HG02973 (cell line): ENCODE results near the gene HSCB.
"Not testable (repeated sequence)": the region's sequence is repeated elsewhere in the genome, so short reads cannot be mapped to it uniquely, and the experiment has no call there.

ENCODE experiments used
- ATAC-seq: cut with Tn5 transposase; IDR thresholded peaks from one replicate; pipeline ENCODE4 v1.9.1; 2021; ENCODE audit warnings: moderate library complexity; ENCODE audit not compliant: unreplicated experiment

The HSCB gene

DNA sequence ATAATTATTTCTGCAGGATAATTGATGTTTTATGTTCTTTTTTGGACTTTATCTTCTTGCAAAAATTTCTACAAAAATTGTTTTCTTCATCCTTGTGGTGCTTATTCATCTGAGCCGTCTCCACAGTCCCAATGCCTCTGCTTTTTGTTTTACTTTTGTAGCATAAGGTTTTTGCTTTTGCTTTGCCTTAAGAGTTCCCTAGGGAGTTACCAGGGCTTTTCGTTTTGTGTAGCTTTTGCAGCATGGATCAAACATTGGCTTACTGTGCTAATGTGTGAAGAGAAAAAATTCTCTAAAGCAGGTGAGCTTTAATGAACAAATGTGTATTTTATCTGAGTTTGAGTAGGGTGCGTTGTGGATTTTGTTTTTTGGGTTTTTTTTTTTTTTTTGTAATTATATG lies 46.8 kb downstream of the HSCB start:
- no peak for ATAC-seq

DNA sequence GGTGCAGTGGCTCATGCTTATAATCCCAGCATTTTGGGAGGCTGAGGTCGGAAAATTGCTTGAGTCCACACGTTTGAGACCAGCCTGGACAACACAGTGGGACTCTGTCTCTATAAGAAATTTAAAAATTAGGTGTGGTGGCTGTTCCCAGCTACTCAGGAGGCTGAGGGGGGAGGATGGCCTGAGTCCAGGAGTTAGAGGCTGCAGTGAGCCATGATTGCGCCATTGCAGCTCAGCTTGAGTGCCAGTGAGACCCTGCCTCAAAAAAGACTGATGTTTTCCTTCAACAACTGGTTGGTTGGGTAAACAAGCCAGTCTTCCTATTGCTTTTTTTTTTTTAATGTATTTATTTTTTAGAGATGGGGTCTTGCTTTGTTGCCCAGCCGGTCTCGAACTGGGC lies 49.3 kb downstream of the HSCB start:
- no peak for ATAC-seq

DNA sequence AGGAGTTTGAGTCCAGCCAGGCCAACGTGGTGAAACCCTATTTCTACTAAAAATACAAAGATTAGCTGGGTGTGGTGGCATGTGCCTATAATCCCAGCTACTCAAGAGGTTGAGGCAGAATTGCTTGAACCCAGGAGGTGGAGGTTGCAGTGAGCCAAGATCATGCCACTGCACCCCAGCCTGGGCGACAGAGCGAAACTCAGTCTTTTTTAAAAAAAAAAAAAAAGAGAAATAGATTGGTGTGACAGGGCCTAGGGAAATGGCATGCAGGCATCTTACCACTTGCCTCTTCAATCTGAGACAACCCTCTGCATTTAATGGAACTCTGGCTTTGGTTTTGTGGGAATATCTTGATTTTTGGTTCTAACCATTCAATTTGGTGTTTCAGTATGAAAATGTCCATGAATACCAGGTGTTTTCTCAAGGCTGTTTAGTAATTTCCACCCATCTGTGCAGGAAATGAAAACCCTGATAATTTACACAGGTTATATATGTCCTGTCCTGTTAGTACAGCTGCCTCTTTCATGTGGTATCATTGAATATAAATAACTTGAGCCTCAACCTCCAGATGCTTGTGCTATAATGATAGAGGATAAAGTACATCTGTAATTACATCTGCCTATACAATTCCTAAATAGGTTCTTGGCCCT lies 50.1 kb downstream of the HSCB start:
- no peak for ATAC-seq

DNA sequence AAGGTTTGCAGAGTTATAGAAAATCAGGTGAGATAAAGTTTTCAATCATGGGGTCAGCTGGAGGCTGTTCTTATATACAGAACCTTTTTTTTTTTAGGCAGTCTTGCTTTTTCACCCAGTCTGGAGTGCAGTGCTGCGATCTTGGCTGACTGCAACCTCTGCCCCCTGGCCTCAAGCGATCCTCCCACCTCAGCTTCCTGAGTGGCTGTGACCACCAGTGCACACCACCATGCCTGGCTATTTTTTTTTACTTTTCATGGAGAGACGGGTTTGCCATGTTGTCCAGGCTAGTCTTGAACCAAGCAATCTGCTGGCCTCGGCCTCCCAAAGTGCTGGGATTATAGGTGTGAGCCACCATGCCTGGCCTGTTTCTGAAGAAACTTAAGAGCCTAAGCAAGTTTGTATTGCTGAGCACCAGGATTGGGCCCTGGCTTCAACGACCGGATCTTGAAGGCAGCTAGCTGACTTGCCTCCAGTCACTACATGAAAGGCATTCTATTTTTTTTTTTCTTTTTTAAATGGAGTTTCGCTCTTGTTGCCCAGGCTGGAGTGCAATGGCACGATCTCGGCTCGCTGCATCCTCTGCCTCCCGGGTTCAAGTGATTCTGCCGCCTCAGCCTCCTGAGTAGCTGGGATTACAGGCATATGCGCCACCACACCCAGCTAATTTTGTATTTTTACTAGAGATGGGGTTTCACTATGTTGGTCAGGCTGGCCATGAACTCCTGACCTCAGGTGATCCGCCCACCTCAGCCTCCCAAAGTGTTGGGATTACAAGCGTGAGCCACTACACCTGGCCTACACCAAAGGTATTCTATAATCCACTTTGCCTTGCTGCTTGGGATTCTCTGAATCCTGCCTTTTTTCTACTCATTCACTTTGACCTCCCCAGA lies 50.9 kb downstream of the HSCB start:
- ATAC-seq, result no peak

DNA sequence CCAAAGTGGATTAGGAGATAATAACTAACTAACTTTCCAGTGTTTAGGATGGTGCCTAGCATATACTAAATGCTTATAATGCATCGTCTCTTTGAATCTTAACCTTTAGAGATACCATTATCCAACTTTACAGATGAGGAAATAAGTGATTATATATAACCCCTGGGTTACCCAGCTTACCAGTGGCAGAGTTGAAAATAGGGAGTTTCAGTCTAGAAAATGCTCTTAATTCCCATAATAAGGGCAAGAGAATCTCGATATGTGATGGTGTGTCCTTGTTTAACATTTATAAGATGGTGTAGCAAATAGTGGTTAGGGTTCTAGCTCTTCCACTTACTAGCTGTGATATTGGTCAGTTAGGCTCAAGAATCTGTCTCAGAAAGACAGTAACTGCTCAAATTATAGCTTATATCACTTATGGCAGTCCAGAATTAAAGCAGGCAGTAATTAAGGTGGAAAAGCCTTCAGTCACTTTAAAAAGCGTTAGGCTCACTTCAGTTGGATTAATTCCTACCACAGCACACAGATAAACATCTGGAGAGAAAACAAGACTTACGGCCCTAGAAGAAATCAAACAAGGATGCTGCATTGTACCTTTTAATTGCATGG lies 52.2 kb downstream of the HSCB start:
- no peak for ATAC-seq

DNA sequence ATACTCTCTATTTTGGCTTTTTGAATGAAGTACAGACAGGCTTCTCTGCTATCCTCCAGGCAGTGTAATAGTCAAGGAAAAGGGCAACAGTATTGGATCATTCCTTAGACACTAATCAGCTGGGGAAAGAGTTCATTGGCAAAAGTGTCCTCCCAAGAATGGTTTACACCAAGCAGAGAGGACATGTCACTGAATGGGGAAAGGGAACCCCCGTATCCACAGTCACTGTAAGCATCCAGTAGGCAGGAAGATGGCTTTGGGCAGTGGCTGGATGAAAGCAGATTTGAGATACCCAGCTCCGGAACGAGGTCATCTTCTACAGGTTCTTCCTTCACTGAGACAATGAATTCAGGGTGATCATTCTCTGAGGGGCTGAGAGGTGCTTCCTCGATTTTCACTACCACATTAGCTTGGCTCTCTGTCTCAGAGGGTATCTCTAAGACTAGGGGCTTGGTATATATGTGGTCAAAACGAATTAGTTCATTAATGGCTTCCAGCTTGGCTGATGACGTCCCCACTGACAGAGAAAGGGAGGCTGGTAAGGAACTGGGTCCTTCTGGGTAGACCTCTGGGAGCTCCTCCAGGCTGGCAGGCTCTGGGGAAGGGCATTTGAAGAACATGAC lies 53.3 kb downstream of the HSCB start:
- no peak for ATAC-seq

DNA sequence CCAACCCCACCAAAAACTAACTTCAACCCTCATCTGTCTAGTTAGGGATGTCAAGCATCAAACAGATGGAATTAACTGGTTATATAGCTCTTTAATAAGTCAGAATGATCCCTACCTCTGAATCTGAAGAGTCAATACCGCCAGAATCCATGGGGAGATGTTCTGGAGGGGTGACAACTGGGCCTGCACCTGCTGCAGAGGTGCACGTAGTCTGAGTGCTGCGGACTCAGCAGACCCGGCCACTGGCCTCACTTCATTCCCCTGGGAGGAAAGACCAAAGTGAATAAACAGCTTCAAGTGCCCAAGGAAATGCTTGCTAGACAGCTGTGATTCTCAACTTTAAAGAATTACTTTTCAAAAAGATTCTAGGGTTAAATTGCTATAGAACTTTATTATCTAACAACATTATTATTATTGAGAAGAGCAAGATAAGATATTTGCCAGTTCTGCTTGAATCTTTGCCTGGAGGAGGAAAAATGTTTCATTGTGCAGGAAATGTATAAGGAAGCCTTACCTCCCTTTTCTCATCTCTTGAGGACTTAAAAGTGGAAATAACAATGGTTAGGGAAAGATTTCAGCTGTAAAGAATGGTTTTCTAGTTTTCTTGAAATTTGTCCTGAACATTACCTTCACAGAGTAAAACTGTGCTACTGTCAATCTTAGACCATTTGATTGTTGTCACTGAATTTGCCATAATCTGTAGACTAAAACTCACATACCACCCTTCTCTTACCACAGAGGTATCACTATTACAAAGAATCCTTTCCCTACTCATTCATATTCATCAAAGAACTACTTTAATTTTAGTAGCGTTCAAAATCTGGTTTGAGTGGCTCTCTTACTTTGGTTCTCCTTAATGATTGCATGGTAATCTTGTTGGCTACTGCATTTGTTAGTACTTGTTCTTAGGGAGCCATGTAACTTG lies 54.4 kb downstream of the HSCB start:
- no peak for ATAC-seq

DNA sequence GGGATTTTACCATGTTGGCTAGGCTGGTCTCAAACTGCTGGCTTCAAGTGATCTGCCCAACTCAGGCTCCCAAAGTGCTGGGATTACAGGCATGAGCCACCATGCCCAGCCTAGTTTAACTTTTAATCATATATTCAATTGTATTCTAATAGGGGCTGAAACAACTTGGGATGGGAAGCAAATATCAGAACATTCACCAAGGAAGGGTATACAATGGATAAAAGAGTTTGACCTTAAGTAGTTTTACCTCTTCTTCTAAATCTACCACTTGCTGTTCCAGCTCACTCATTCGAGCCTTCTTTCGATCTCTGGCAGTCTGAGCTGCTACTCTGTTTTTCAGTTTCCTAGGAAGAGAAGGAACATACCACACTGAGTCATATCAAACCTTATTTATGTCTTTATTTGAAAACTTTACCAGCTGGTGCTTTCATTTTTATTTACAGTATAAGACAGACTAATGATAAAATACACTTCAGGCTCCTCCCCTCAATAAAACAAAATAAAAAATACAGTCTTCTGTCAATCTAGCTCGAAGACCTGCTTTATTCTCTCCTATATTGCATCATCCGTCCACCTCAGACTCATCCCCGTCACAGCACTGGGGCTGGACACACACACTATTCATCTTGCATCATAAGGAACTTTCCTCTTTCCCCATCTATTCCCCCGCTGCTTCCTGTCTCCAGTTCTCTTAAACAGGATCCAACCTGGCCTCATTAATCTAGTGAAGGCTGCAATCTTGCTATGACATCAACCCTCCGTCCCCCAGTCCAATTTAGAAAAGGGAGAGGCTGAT lies 57.2 kb downstream of the HSCB start:
- no peak for ATAC-seq

DNA sequence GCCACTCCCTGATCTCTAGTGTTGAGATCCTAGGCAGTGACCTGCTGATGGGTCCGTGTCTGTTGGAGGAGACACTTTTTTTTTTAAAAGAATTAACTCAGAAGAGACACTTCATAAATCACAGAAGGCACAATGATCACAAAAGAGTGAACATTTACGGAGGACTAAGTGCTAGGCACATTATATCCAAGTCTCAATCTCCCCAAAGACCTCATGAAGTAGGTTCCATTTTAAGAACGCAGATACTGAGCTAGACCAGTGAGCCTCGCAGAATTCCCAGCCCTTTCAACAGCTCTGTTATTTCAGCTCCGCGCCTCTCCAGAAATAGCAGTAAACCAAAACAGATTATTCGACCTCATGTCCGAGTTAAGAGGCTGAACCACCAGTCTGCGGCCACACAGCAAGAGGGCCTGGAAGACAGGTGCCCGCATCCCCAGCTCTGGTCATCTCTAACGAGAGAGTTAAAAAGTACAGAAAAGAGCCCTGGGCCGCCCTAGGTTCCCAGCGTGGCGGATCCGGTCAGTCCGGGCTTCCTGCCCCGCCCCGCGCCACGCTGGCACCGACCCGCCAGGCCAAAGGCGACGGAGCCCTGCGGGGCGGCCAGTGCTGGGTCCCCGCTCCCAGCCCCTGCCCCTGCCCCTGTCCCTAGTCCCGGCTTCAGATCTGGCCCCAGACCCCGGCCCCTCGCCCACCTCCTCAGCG lies 57.9 kb downstream of the HSCB start:
- peak; percentile 26 for ATAC-seq

DNA sequence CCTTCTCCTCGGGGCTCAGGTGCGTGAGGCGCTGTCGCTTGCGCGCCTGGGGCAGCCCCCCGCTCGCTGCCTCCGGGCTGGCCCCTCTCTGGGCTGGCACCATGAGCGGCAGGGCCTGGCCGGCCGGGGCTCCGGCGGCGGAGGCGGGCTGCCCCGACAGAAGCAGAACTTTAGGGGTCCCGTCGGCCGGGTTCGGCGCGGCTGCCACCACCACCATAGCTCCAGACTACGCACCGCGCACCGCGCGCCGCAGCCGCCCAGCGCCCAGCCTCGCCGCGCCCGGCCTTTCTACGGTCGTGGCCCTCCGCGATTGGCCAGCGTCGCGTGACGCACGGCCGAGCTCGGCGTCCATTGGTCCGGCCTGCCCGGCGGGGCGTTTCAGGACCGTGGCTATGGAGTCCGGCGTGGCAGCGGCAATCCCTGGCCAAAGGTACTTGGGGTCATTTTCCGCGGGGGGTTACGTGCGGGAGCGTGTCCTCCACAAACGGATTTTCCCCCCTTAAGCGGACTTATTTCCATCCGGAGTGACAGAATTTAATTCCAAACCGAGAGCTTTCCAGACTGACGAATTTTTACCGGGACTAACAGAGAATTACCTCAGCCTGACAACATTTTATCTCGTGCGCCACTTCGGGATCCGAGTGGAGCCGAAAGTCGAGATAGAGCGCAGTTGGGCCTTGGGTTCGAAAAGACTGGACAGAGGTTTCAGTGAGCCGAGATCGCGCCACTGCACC lies 58.6 kb downstream of the HSCB start, which contains the start of gene XBP1:
Gene XBP1, minus strand, starts transcription at position 262 of the 734 bp plus-strand sequence.
- ATAC-seq, result peak; percentile 88

DNA sequence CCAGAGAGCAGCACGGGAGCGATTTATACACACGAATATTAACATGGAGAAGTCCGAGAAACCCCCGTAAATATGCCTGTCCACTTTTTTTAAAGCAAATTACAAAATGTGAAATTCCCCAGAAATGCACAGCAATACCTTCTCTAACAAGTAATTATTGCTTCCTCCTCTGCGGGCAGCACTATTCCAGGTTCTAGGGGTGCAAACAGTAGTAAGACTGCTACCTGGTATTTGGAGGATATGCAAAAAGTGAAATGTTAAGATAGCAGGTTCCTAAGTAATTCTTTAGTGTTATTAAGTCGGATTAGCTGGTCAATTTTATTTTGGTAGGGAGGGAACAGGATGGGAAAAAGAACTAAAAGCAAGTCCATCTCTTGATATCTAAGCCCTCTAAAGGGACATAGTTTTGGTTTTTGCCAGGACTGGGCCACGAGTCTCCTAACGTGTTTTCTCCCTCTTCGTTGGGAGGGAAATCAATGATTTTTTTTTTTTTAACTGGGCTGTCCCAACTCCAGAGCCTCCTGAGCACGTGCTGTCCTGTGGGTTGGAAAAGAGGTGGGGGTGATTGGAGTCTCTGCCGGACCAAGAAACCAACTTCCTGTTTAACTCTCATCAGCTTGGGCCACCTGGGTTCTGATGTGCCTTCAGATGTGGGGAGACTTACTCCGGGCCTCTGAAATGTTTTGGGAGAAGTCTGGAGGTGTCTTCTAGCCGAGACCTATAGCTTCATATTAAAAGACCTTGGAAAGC lies 60.2 kb downstream of the HSCB start:
- no peak for ATAC-seq

DNA sequence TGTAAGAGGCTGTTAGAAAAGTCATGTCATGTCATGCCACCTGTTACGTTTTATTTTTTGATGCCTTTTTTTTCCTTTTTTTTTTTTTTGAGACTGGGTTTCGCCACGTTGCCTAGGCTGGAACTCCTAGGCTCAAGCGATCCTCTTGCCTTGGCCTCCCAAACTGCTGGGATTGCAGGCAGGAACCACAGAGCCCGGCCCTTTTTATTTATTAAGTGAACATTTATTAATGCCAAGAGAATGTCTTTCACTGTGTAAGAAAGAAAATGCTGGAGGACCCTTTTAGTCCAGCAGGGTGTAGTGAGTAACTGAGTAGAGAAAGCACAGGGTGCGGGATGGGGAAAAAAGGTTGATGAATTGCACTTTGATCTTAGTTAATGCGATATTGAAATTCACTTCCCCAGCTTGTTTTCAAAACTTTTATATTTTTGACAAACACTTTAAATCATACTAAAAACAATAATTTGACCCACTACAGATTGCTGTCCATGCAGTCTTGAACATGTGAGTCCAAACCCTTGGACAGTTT lies 60.8 kb downstream of the HSCB start:
- no peak for ATAC-seq

DNA sequence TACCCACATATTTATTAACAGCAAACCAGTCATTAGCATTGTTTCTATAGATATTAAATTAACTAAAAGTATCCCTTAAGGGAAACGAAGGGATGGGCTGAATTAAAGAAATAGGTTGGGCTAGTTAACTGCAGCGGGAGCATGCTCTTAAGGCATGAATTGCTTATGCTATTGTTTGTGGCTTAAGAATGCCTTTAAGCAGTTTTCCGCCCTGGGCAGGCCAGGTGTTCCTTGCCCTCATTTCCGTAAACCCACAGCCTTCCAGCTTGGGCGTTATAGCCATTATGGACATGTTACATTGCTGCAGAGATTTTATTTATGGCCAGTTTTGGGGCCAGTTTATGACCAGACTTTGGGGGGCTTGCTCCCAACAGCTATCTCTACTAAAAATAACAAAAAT lies 63.6 kb downstream of the HSCB start:
- ATAC-seq, result not testable (repeated sequence)
